Breast epithelium (tissue), 3 donors: ENCODE data around the gene EVL.

Experiments used
- CTCF ChIP-seq, 3 donors: fragments of 450-650 bp; IDR thresholded peaks; one replicate each; pipeline ENCODE4 v1.5.1; 2016 to 2017; ENCODE audit warnings: antibody characterized with exemption in 3 of 3, mild to moderate bottlenecking in 3 of 3, moderate library complexity in 3 of 3
- POLR2A ChIP-seq: fragments of 450-650 bp; IDR thresholded peaks from one replicate; pipeline ENCODE4 v1.6.1; 2016; ENCODE audit warnings: antibody characterized with exemption, mild to moderate bottlenecking, moderate library complexity
- POLR2AphosphoS5 ChIP-seq, 3 donors: sonication (generic); formaldehyde crosslinking; IDR thresholded peaks; one replicate each; pipeline ENCODE4 v1.6.1; 2017; ENCODE audit warnings: antibody characterized with exemption in 3 of 3

- TF ChIP-seq CTCF (IDR thresholded peaks at IDR 0.05): no peak
- TF ChIP-seq POLR2A: no peak
- TF ChIP-seq POLR2AphosphoS5 (IDR thresholded peaks at IDR 0.05): no peak
These were observed 67.8 kb downstream of the EVL start for GRCh38 chr14:100132903-100133510.
